ENCODE results near the gene ACP4. TPM values are rescaled to one million over a fixed set of nuclear protein-coding genes. Genes with fewer than 3 reads are reported as not detected.

Gene ACP4
- total RNA-seq, 3 donors from 2014 or later (not counting 1 experiment from before 2014, with no cell fraction given) = not detected

DNA sequence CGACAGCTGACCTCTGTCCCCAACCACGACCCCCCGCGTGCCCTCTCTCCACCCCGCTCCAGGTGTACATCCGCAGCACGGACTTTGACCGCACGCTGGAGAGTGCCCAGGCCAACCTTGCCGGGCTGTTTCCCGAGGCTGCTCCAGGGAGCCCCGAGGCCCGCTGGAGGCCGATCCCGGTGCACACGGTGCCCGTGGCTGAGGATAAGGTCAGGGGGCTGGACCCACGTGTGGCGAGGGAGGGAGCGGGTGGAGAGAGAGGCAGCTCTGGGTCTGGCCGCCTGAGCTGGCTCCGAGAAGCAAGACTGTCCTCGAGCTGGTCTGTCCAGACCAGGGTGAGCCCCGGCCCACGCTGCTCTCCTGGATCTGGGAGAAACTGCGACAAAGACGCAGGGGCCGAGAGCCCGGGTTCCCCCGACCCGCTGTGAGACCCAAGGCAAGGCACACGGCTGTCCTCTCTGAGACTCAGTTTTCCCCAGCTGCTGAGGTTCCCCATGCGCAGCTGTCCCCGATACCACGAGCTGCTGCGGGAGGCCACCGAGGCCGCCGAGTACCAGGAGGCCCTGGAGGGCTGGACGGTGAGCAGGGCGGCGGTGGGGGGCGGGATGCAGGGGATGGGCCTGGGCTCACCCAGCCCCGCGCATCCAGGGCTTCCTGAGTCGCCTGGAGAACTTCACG is 1.5 kb downstream of the ACP4 start:
- TF ChIP-seq, protein P1, sequence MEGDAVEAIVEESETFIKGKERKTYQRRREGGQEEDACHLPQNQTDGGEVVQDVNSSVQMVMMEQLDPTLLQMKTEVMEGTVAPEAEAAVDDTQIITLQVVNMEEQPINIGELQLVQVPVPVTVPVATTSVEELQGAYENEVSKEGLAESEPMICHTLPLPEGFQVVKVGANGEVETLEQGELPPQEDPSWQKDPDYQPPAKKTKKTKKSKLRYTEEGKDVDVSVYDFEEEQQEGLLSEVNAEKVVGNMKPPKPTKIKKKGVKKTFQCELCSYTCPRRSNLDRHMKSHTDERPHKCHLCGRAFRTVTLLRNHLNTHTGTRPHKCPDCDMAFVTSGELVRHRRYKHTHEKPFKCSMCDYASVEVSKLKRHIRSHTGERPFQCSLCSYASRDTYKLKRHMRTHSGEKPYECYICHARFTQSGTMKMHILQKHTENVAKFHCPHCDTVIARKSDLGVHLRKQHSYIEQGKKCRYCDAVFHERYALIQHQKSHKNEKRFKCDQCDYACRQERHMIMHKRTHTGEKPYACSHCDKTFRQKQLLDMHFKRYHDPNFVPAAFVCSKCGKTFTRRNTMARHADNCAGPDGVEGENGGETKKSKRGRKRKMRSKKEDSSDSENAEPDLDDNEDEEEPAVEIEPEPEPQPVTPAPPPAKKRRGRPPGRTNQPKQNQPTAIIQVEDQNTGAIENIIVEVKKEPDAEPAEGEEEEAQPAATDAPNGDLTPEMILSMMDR (IDR thresholded peaks at IDR 0.05) = no peak
- peaks cover 0 to 3% of the 10 kb centered on the region in 2 donors for H3K27me3 Mint-ChIP-seq (ENCODE audit: low read depth in 2 of 2)
- 91% methylated on average over 47 of the region's 47 CpGs for WGBS (ENCODE audit: insufficient coverage)

DNA sequence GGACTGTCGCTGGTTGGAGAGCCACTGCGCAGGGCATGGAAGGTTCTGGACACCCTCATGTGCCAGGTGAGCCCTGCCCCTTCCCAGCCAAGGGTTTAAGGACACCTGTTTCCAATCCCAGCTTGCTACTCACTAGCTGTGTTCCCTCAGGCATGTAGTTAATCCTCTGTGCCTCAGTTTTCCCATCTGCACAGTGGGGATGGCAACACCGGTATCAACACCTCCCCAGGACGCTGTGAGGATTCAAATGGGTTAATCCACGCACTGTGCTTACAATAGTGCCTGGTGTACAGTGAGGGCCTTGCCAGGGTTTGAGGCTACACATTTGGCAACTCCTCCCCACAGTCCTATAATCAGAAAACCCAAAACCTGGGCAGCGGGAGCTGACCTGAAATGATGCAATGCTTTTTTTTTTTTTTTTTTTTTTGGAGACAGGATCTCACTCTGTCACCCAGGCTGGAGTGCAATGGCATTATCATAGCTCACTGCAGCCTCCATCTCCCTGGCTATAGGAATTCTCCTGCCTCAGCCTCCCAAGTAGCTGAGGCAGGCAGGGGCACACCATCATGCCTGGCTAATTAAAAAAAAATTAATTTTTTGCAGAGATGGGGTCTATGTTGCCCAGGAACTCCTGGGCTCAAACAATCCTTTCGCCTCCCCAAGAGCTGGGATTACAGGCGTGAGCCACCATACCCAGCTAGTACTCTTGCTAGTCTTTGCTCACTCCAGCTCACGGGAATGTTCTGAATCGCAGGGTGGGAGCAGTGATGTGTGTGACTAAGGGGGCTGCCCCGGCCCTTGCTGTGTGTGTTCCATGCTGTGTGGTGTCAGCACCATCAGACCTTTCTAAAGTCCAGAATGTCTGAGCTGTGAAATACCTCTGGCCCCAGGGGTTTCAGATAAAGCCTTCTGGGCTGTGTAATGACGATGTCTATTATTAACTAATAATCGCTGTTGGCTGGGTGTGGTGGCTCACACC is 2.3 kb downstream of the ACP4 start:
- H3K27me3 ChIP-seq (ENCODE audit: control insufficient read depth, insufficient read depth, low read length) = no peaks in the 10 kb centered on the region
- TF ChIP-seq, protein P1 (IDR thresholded peaks at IDR 0.05) = no peak
- no peak for DNase-seq
- H3K4me3 Mint-ChIP-seq = no peak overlapping the region
- intact Hi-C loops (cut with micrococcal nuclease) = no loop called here
- no peaks in the 10 kb centered on the region for H3K36me3 Mint-ChIP-seq
- no peak overlapping the region for H3K4me3 ChIP-seq (ENCODE audit: low read length)
- ATAC-seq = no peak
- no peak overlapping the region for H3K27ac Mint-ChIP-seq
- no peaks in the 10 kb centered on the region for H3K9me3 Mint-ChIP-seq
- peaks cover 4% of the 10 kb centered on the region for H3K36me3 ChIP-seq (ENCODE audit: control insufficient read depth, insufficient read depth, low read length)
- peaks cover 0 to 4% of the 10 kb centered on the region in 2 donors for H3K4me1 Mint-ChIP-seq
- H3K4me1 ChIP-seq (ENCODE audit: control insufficient read depth, insufficient read depth, low read length) = no peaks in the 10 kb centered on the region
- WGBS (ENCODE audit: insufficient coverage) = 94% methylated on average over 13 of the region's 13 CpGs
- no peak overlapping the region for H3K27ac ChIP-seq (ENCODE audit: low read length)
- peaks cover 0 to 3% of the 10 kb centered on the region in 2 donors for H3K27me3 Mint-ChIP-seq (ENCODE audit: low read depth in 2 of 2)
- H3K9me3 ChIP-seq (ENCODE audit: control insufficient read depth, insufficient read depth, low read length) = no peaks in the 10 kb centered on the region

More for the DNA sequence above, 1.5 kb downstream of the ACP4 start:
- Histone ChIP-seq H3K36me3 (ENCODE audit: control insufficient read depth, insufficient read depth, low read length) (no peaks in the 10 kb centered on the region), H3K4me3 (ENCODE audit: low read length) (no peak overlapping the region), H3K27ac (ENCODE audit: low read length) (no peak overlapping the region), H3K4me1 (ENCODE audit: control insufficient read depth, insufficient read depth, low read length) (no peaks in the 10 kb centered on the region), H3K9me3 (ENCODE audit: control insufficient read depth, insufficient read depth, low read length) (no peaks in the 10 kb centered on the region), H3K27me3 (ENCODE audit: control insufficient read depth, insufficient read depth, low read length) (no peaks in the 10 kb centered on the region)
- intact Hi-C loops (cut with micrococcal nuclease) = no loop called here
- ATAC-seq (no peak), DNase-seq (no peak)
- H3K36me3 Mint-ChIP-seq = no peaks in the 10 kb centered on the region
- no peak overlapping the region for H3K4me3 Mint-ChIP-seq
- no peak overlapping the region for H3K27ac Mint-ChIP-seq
- peaks cover 0 to 4% of the 10 kb centered on the region in 2 donors for H3K4me1 Mint-ChIP-seq
- no peaks in the 10 kb centered on the region for H3K9me3 Mint-ChIP-seq

DNA sequence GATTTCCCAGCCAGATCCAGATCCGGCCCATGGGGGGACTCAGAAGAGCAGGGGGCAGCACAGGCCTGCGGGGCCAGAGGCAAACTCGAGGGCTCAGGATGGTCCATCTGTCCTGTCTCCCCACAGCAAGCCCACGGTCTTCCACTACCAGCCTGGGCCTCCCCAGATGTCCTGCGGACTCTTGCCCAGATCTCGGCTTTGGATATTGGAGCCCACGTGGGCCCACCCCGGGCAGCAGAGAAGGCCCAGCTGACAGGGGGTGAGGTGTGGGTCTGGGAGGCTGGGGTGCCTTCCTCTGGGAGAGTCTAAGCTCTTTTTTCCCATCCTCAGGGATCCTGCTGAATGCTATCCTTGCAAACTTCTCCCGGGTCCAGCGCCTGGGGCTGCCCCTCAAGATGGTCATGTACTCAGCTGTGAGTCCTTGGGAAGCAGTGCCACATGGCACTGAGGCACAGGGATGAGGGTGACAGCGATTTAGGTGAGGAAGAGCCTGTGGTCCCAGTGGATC is 3.4 kb downstream of the ACP4 start:
- no peak overlapping the region for H3K4me3 ChIP-seq (ENCODE audit: low read length)
- H3K9me3 Mint-ChIP-seq = no peaks in the 10 kb centered on the region
- TF ChIP-seq, protein P1 (IDR thresholded peaks at IDR 0.05) = no peak
- H3K27me3 Mint-ChIP-seq (ENCODE audit: low read depth in 2 of 2) = peaks cover 0 to 3% of the 10 kb centered on the region in 2 donors
- intact Hi-C loops (cut with micrococcal nuclease) = no loop called here
- H3K36me3 ChIP-seq (ENCODE audit: control insufficient read depth, insufficient read depth, low read length) = peaks cover 15% of the 10 kb centered on the region
- no peaks in the 10 kb centered on the region for H3K9me3 ChIP-seq (ENCODE audit: control insufficient read depth, insufficient read depth, low read length)
- ATAC-seq = no peak
- no peaks in the 10 kb centered on the region for H3K36me3 Mint-ChIP-seq
- no peak for DNase-seq
- no peak overlapping the region for H3K4me3 Mint-ChIP-seq
- peaks cover 0 to 4% of the 10 kb centered on the region in 2 donors for H3K4me1 Mint-ChIP-seq
- WGBS (ENCODE audit: insufficient coverage) = 83% methylated on average over 10 of the region's 11 CpGs
- no peaks in the 10 kb centered on the region for H3K27me3 ChIP-seq (ENCODE audit: control insufficient read depth, insufficient read depth, low read length)
- H3K27ac Mint-ChIP-seq = no peak overlapping the region
- no peak overlapping the region for H3K27ac ChIP-seq (ENCODE audit: low read length)
- H3K4me1 ChIP-seq (ENCODE audit: control insufficient read depth, insufficient read depth, low read length) = no peaks in the 10 kb centered on the region

Measured in natural killer cell (primary cell).